ENCODE measurements around the gene OAS2.
"Not testable (repeated sequence)": the region's sequence is repeated elsewhere in the genome, so short reads cannot be mapped to it uniquely, and the experiment has no call there.

Gene OAS2

GRCh38 chr12:112947314-112947713 is 31.0 kb upstream of the OAS2 start:
- Histone ChIP-seq H3K4me2 (ENCODE audit: low read length) (no peak overlapping the region), H3K27me3 (ENCODE audit: control insufficient read depth, insufficient read depth, low read length) (no peaks in the 10 kb centered on the region), H3K4me3 (ENCODE audit: low read depth, low read length) (no peak overlapping the region), H3K79me2 (no peaks in the 10 kb centered on the region), H2AFZ (no peak overlapping the region), H3K9me3 (ENCODE audit: control insufficient read depth, low read length) (no peaks in the 10 kb centered on the region), H3K4me1 (no peaks in the 10 kb centered on the region), H3K9ac (no peak overlapping the region), H3K36me3 (ENCODE audit: control insufficient read depth, insufficient read depth, low read length) (no peaks in the 10 kb centered on the region), H3K27ac (no peak overlapping the region)
- TF ChIP-seq, protein P1, sequence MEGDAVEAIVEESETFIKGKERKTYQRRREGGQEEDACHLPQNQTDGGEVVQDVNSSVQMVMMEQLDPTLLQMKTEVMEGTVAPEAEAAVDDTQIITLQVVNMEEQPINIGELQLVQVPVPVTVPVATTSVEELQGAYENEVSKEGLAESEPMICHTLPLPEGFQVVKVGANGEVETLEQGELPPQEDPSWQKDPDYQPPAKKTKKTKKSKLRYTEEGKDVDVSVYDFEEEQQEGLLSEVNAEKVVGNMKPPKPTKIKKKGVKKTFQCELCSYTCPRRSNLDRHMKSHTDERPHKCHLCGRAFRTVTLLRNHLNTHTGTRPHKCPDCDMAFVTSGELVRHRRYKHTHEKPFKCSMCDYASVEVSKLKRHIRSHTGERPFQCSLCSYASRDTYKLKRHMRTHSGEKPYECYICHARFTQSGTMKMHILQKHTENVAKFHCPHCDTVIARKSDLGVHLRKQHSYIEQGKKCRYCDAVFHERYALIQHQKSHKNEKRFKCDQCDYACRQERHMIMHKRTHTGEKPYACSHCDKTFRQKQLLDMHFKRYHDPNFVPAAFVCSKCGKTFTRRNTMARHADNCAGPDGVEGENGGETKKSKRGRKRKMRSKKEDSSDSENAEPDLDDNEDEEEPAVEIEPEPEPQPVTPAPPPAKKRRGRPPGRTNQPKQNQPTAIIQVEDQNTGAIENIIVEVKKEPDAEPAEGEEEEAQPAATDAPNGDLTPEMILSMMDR (IDR thresholded peaks at IDR 0.05), result no peak

DNA sequence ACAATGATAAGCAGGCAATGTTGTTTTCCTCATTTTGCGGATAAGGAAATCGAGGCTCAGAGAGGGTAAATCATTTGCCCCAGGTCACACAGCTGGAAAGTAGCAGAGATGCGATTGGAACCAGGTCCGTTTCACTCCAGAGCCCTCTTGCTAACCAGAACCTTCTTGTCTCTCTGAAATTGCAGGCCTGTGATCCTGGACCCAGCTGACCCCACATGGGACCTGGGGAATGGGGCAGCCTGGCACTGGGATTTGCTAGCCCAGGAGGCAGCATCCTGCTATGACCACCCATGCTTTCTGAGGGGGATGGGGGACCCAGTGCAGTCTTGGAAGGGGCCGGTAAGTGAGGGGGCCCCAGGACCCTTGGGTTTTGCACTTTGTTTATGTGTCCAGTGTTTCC is 30.6 kb upstream of the OAS2 start:
- Histone ChIP-seq H3K9ac (no peak overlapping the region), H3K79me2 (no peaks in the 10 kb centered on the region), H3K36me3 (ENCODE audit: control insufficient read depth, insufficient read depth, low read length) (no peaks in the 10 kb centered on the region), H2AFZ (no peak overlapping the region), H3K4me1 (no peaks in the 10 kb centered on the region), H3K9me3 (ENCODE audit: control insufficient read depth, low read length) (no peaks in the 10 kb centered on the region), H3K4me2 (ENCODE audit: low read length) (no peak overlapping the region), H3K27me3 (ENCODE audit: control insufficient read depth, insufficient read depth, low read length) (no peaks in the 10 kb centered on the region), H3K27ac (no peak overlapping the region), H3K4me3 (ENCODE audit: low read depth, low read length) (no peak overlapping the region)
- TF ChIP-seq, protein P1 (IDR thresholded peaks at IDR 0.05), result no peak

DNA sequence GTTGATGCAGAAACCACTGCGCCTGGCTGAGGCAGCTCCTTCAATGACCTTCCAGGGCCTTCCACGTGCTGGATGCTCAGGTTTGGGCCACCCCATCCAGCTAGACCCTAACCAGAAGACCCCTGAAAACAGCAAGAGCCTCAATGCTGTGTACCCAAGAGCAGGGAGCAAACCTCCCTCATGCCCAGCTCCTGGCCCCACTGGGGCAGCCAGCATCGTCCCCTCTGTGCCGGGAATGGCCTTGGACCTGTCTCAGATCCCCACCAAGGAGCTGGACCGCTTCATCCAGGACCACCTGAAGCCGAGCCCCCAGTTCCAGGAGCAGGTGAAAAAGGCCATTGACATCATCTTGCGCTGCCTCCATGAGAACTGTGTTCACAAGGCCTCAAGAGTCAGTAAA is 29.5 kb upstream of the OAS2 start:
- Histone ChIP-seq H3K27ac (no peak overlapping the region), H3K4me1 (no peaks in the 10 kb centered on the region), H3K9me3 (ENCODE audit: control insufficient read depth, low read length) (no peaks in the 10 kb centered on the region), H3K9ac (no peak overlapping the region), H3K27me3 (ENCODE audit: control insufficient read depth, insufficient read depth, low read length) (no peaks in the 10 kb centered on the region), H3K4me3 (ENCODE audit: low read depth, low read length) (no peak overlapping the region), H2AFZ (no peak overlapping the region), H3K4me2 (ENCODE audit: low read length) (no peak overlapping the region), H3K79me2 (no peaks in the 10 kb centered on the region), H3K36me3 (ENCODE audit: control insufficient read depth, insufficient read depth, low read length) (no peaks in the 10 kb centered on the region)
- TF ChIP-seq, protein P1 (IDR thresholded peaks at IDR 0.05), result no peak

GRCh38 chr12:112950701-112951100 is 27.6 kb upstream of the OAS2 start:
- Histone ChIP-seq H3K27me3 (ENCODE audit: control insufficient read depth, insufficient read depth, low read length) (no peaks in the 10 kb centered on the region), H3K9me3 (ENCODE audit: control insufficient read depth, low read length) (no peaks in the 10 kb centered on the region), H2AFZ (no peak overlapping the region), H3K27ac (no peak overlapping the region), H3K4me1 (no peaks in the 10 kb centered on the region), H3K9ac (no peak overlapping the region), H3K4me3 (ENCODE audit: low read depth, low read length) (no peak overlapping the region), H3K36me3 (ENCODE audit: control insufficient read depth, insufficient read depth, low read length) (no peaks in the 10 kb centered on the region), H3K4me2 (ENCODE audit: low read length) (no peak overlapping the region), H3K79me2 (no peaks in the 10 kb centered on the region)
- TF ChIP-seq, protein P1 (IDR thresholded peaks at IDR 0.05), result no peak

GRCh38 chr12:112957125-112957524 is 21.2 kb upstream of the OAS2 start:
- H3K27me3 ChIP-seq (ENCODE audit: control insufficient read depth, insufficient read depth, low read length); H3K4me2 ChIP-seq (ENCODE audit: low read length); H3K36me3 ChIP-seq (ENCODE audit: control insufficient read depth, insufficient read depth, low read length); H3K4me1 ChIP-seq; H3K79me2 ChIP-seq; H3K4me3 ChIP-seq (ENCODE audit: low read depth, low read length); H2AFZ ChIP-seq; H3K9me3 ChIP-seq (ENCODE audit: control insufficient read depth, low read length); H3K27ac ChIP-seq; H3K9ac ChIP-seq: not testable (repeated sequence)
